NT2/D1 (cell line): Measurements from ENCODE around the gene EXOC3L2.

Experiments
- SUZ12 ChIP-seq: IDR thresholded peaks from 2 replicates; pipeline ENCODE4 v1.6.1; 2011; ENCODE audit not compliant: insufficient read length, insufficient read depth; ENCODE audit errors: extremely low read depth
- YY1 ChIP-seq: IDR thresholded peaks from 2 replicates; pipeline ENCODE4 v1.6.1; 2011; ENCODE audit not compliant: insufficient read length, insufficient read depth
- ZNF274 ChIP-seq: IDR thresholded peaks from 2 replicates; pipeline ENCODE4 v1.6.1; 2011; ENCODE audit warnings: mild to moderate bottlenecking, low read depth, low read length

DNA sequence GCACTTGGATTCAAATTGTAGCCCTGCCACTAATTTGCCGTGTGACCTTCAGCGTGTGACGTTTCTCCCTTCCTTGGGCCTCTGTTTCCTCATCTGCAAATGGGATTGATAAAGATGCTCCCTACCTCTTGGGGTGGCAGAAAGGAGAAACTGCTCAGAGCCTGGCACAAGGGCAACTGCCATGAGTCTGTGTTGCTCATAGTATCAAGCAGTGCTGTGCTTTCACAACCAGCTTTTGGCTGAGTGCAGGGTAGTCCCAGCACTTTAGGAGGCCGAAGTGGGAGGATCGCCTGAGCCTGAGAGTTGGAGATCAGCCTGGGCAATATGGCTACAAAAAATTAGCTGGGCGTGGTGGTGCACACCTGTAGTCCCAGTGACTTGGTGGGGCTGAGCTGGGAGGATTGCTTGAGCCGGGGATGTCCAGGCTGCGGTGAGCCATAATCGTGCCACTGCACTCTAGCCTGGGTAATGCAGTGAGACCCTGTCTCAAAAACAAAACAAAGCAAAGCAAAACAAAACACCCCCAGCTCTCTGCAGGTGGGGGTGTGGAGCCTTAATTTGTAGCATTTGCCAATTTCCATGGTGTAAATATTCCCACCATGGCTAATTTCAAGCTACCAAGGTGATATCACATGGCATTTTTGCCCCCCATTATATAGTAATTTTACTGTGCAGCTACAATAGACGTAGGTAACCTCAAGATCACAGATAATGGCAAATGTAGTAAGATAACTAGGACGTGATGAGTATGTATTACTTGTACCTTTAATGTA is 4.2 kb upstream of the EXOC3L2 start:
- no peak for TF ChIP-seq ZNF274
- no peak for TF ChIP-seq YY1
- TF ChIP-seq SUZ12: no peak
